GM18951 (cell line): ENCODE data around the gene TPRX1.
"Not testable (repeated sequence)": the region's sequence is repeated elsewhere in the genome, so short reads cannot be mapped to it uniquely, and the experiment has no call there.

Experiments
- POLR2A ChIP-seq: IDR thresholded peaks from 4 replicates; pipeline ENCODE4 v1.6.1; 2011; ENCODE audit warnings: mild to moderate bottlenecking; ENCODE audit not compliant: insufficient read length, insufficient read depth; ENCODE audit errors: extremely low read depth
- in situ Hi-C: fragments of 300-500 bp; cut with MboI; formaldehyde crosslinking; loops from one replicate; pipeline ENCODE4 v1.12.0; 2022; ENCODE audit warnings: low sequenced_read_pairs, mixed read lengths, inconsistent platforms; ENCODE audit not compliant: unreplicated experiment

TPRX1 gene

GRCh38 chr19:47804451-47804850 is at the start of gene TPRX1:
TSS of gene TPRX1 (minus strand) at chr19:47804551. CDS start at chr19:47804539, 12 bp downstream.
- in situ Hi-C loops = not testable (repeated sequence)

- TF ChIP-seq POLR2A = no peak
- in situ Hi-C loops = no loop called here
These were observed 48.7 kb upstream of the TPRX1 start for GRCh38 chr19:47853003-47853402.

- TF ChIP-seq POLR2A = no peak
- in situ Hi-C loops = no loop called here
These were observed 44.6 kb upstream of the TPRX1 start for GRCh38 chr19:47848823-47849473.

- in situ Hi-C loops = no loop called here
- TF ChIP-seq POLR2A = no peak
These were observed 44.1 kb upstream of the TPRX1 start for GRCh38 chr19:47848425-47848822.

GRCh38 chr19:47842941-47843340 is 38.6 kb upstream of the TPRX1 start:
- no peak for TF ChIP-seq POLR2A
- in situ Hi-C loops = no loop called here

GRCh38 chr19:47839913-47840312 is 35.6 kb upstream of the TPRX1 start:
- in situ Hi-C loops = no loop called here
- TF ChIP-seq POLR2A = no peak

- TF ChIP-seq POLR2A = no peak
- in situ Hi-C loops = no loop called here
These were observed 35.1 kb upstream of the TPRX1 start for GRCh38 chr19:47839411-47839810.

GRCh38 chr19:47836038-47836437 is 31.7 kb upstream of the TPRX1 start:
- in situ Hi-C loops = no loop called here
- TF ChIP-seq POLR2A = no peak

- no peak for TF ChIP-seq POLR2A
- in situ Hi-C loops = no loop called here
These were observed 28.4 kb upstream of the TPRX1 start for GRCh38 chr19:47832723-47833122.

GRCh38 chr19:47826800-47827199 is 22.4 kb upstream of the TPRX1 start:
- in situ Hi-C loops = no loop called here
- TF ChIP-seq POLR2A = no peak

- in situ Hi-C loops = no loop called here
- no peak for TF ChIP-seq POLR2A
These were observed 20.0 kb upstream of the TPRX1 start for GRCh38 chr19:47824396-47824795.

GRCh38 chr19:47821460-47822020 is 17.2 kb upstream of the TPRX1 start, which contains the start of gene CRX:
TSS of gene CRX (plus strand) at chr19:47821937. CDS start at chr19:47834444, 12,507 bp downstream.
- no peak for TF ChIP-seq POLR2A
- in situ Hi-C loops = no loop called here

- in situ Hi-C loops = no loop called here
- no peak for TF ChIP-seq POLR2A
These were observed 16.1 kb upstream of the TPRX1 start for GRCh38 chr19:47820410-47820809.

- TF ChIP-seq POLR2A = no peak
- in situ Hi-C loops = no loop called here
These were observed 15.5 kb upstream of the TPRX1 start for GRCh38 chr19:47819858-47820257.

GRCh38 chr19:47818221-47818620 is 13.9 kb upstream of the TPRX1 start:
- in situ Hi-C loops = not testable (repeated sequence)

- in situ Hi-C loops = not testable (repeated sequence)
These were observed 11.9 kb upstream of the TPRX1 start for GRCh38 chr19:47816270-47816669.
